Endothelial cell of umbilical vein (primary cell): Measurements from ENCODE around the gene GPRC6A. TPM values are rescaled to one million over a fixed set of nuclear protein-coding genes. Genes with fewer than 3 reads are reported as not detected.
"Not testable (repeated sequence)": the region's sequence is repeated elsewhere in the genome, so short reads cannot be mapped to it uniquely, and the experiment has no call there.

Source experiments
- BruUV-seq: library from RNA; stranded (reverse); fragments of 400-500 nt; replicated peaks from 2 replicates; lab custom pipeline; 2021; lab: Mats Ljungman, UMichigan
- CTCF ChIA-PET: fragments of 300-600, 350-600 bp; sonication (Branson Sonifier 250); formaldehyde crosslinking; loops from one replicate; lab custom pipeline; 2021; ENCODE audit warnings: antibody characterized with exemption, inconsistent platforms; lab: Charles Lee
- POLR2A ChIA-PET: fragments of 300-600, 350-600 bp; sonication (Branson Sonifier 250); formaldehyde crosslinking; loops from one replicate; lab custom pipeline; 2021; ENCODE audit warnings: antibody characterized with exemption, inconsistent platforms; lab: Charles Lee
- DNase-seq: peaks from one replicate; pipeline ENCODE4 v3.0.0-alpha.2; 2011; ENCODE audit warnings: low read depth, low spot score
- FAIRE-seq: peaks from 2 replicates; lab custom pipeline; 2011; peaks lifted over from hg19 to GRCh38; lab: Jason Lieb, UNC
- H2AFZ ChIP-seq: 2 replicates; pipeline ENCODE4 v1.6.0; 2012; ENCODE audit warnings: low read depth, low read length, control low read depth, inconsistent platforms
- H3K27ac ChIP-seq: 2 replicates; pipeline ENCODE4 v1.5.1; 2011; ENCODE audit warnings: low read depth, mild to moderate bottlenecking, control low read depth, low read length, moderate library complexity; ENCODE audit not compliant: insufficient read depth
- H3K27me3 ChIP-seq, 2 experiments: 2 replicates each; pipeline versions ENCODE4 v1.6.0 to v1.6.1; 2011; ENCODE audit warnings: low read length in 2 of 2, mixed read lengths in 1 of 2; ENCODE audit not compliant: control insufficient read depth in 2 of 2, insufficient read depth in 2 of 2
- H3K36me3 ChIP-seq, 2 experiments: 2 replicates in 1 of 2; 3 replicates in 1 of 2; pipeline ENCODE4 v1.5.1; 2011; ENCODE audit warnings: low read length in 2 of 2, mild to moderate bottlenecking in 1 of 2, moderate library complexity in 1 of 2; ENCODE audit not compliant: control insufficient read depth in 2 of 2, insufficient read depth in 2 of 2; ENCODE audit errors: extremely low read depth in 1 of 2
- H3K4me1 ChIP-seq: 3 replicates; pipeline ENCODE4 v1.5.1; 2011; ENCODE audit warnings: mild to moderate bottlenecking, low read length; ENCODE audit not compliant: control insufficient read depth, insufficient read depth; ENCODE audit errors: extremely low read depth
- H3K4me2 ChIP-seq: 2 replicates; pipeline ENCODE4 v1.6.1; 2011; ENCODE audit warnings: low read length, control low read depth, mixed read lengths; ENCODE audit not compliant: insufficient read depth
- H3K4me3 ChIP-seq, 3 experiments: fragments of 200-600 bp in 1 of 3; sonication (generic), shearing (Covaris generic) in 1 of 3; replicated peaks in 1 of 3; 2 replicates each; pipeline ENCODE4 v1.5.1; 2011 to 2016; ENCODE audit warnings: control low read depth in 3 of 3, low read length in 3 of 3, mild to moderate bottlenecking in 2 of 3, inconsistent platforms in 1 of 3, low read depth in 1 of 3, moderate library complexity in 1 of 3; ENCODE audit not compliant: insufficient read depth in 1 of 3
- H3K79me2 ChIP-seq: 2 replicates; pipeline ENCODE4 v1.6.0; 2012; ENCODE audit warnings: low read length, inconsistent platforms; ENCODE audit not compliant: control insufficient read depth, insufficient read depth
- H3K9ac ChIP-seq: replicated peaks from 2 replicates; pipeline ENCODE3; 2011; ENCODE audit warnings: low read length, control low read depth; ENCODE audit not compliant: insufficient read depth; ENCODE audit errors: extremely low read depth
- H3K9me1 ChIP-seq: replicated peaks from 3 replicates; pipeline ENCODE4 v1.6.0; 2011; ENCODE audit warnings: mild to moderate bottlenecking, low read length; ENCODE audit not compliant: control insufficient read depth, insufficient read depth; ENCODE audit errors: extremely low read depth
- H3K9me3 ChIP-seq: replicated peaks from 2 replicates; pipeline ENCODE4 v1.5.1; 2012; ENCODE audit warnings: low read length, inconsistent platforms; ENCODE audit not compliant: control insufficient read depth, insufficient read depth
- H4K20me1 ChIP-seq: replicated peaks from 2 replicates; pipeline ENCODE3; 2011; ENCODE audit warnings: mild to moderate bottlenecking, low read length; ENCODE audit not compliant: control insufficient read depth, insufficient read depth; ENCODE audit errors: extremely low read depth
- EZH2 ChIP-seq: IDR thresholded peaks from 2 replicates; pipeline ENCODE4 v1.6.1; 2012; ENCODE audit warnings: borderline replicate concordance, low read depth, mild to moderate bottlenecking, moderate library complexity, low read length, inconsistent platforms; ENCODE audit not compliant: severe bottlenecking
- FOS ChIP-seq: IDR thresholded peaks from 2 replicates; pipeline ENCODE4 v1.6.1; 2011; ENCODE audit warnings: mild to moderate bottlenecking, low read length, moderate library complexity, borderline replicate concordance; ENCODE audit not compliant: insufficient read depth
- GATA2 ChIP-seq: IDR thresholded peaks from 2 replicates; pipeline ENCODE4 v1.7.0; 2011; ENCODE audit warnings: low read depth, mild to moderate bottlenecking, moderate library complexity, mixed read lengths, low read length; ENCODE audit not compliant: insufficient read length, insufficient read depth
- JUN ChIP-seq: IDR thresholded peaks from 2 replicates; pipeline ENCODE4 v1.6.1; 2011; ENCODE audit warnings: borderline replicate concordance, low read depth; ENCODE audit not compliant: insufficient read length, insufficient read depth
- MYC ChIP-seq: IDR thresholded peaks from one replicate; pipeline ENCODE4 v1.6.1; 2011; ENCODE audit warnings: mild to moderate bottlenecking, low read depth, low read length
- POLR2A ChIP-seq: IDR thresholded peaks from 2 replicates; pipeline ENCODE4 v1.6.1; 2012; ENCODE audit warnings: low read depth, mild to moderate bottlenecking, control low read depth, low read length
- POLR2AphosphoS5 ChIP-seq: IDR thresholded peaks from 2 replicates; pipeline ENCODE4 v1.6.1; 2012; ENCODE audit warnings: low read depth, mild to moderate bottlenecking, control low read depth, low read length, moderate library complexity; ENCODE audit not compliant: insufficient read depth
- dilution Hi-C: fragments of 300-500 bp; cut with MboI; formaldehyde crosslinking; loops from one replicate; pipeline ENCODE4 v1.15.0; 2019; ENCODE audit warnings: low sequenced_read_pairs; ENCODE audit not compliant: extremely low pct_ligation_motif_present
- intact Hi-C: fragments of 100-400 bp; cut with micrococcal nuclease; formaldehyde crosslinking; loops from one replicate; pipeline ENCODE4 v1.10.0; 2022
- polyA plus RNA-seq, 4 experiments: library from polyadenylated mRNA; depleted of rRNA in 3 of 4; stranded (reverse) in 3 of 4; unstranded in 1 of 4; fragments of >200 nt; gene quantifications; 2 replicates each; pipeline versions ENCODE4 v1.2.1 to v1.2.3, GENCODE V29; 2011 to 2012; ENCODE audit warnings: missing spikeins in 1 of 4
- total RNA-seq: library from RNA; stranded (reverse); gene quantifications from 2 replicates; pipeline ENCODE4 v1.2.3, GENCODE V29; 2021
- TF ChIP-seq, protein P1 (sequence below): IDR thresholded peaks from 2 replicates; pipeline ENCODE4 v1.6.1; 2011; ENCODE audit not compliant: insufficient read depth, insufficient read length
- TF ChIP-seq, protein P2 (sequence below), 2 donors: IDR thresholded peaks; 1 replicate in 1 of 2; 2 replicates in 1 of 2; pipeline ENCODE4 v1.5.1; 2011; ENCODE audit warnings: low read length in 2 of 2, mild to moderate bottlenecking in 2 of 2, moderate library complexity in 2 of 2, control low read depth in 1 of 2, inconsistent platforms in 1 of 2, low read depth in 1 of 2; ENCODE audit not compliant: insufficient read depth in 1 of 2; ENCODE audit errors: extremely low read depth in 1 of 2

GPRC6A gene
- total and polyA plus RNA-seq, 2 donors (not counting 3 experiments of a cell fraction or from before 2014, with no cell fraction given) = not detected

DNA sequence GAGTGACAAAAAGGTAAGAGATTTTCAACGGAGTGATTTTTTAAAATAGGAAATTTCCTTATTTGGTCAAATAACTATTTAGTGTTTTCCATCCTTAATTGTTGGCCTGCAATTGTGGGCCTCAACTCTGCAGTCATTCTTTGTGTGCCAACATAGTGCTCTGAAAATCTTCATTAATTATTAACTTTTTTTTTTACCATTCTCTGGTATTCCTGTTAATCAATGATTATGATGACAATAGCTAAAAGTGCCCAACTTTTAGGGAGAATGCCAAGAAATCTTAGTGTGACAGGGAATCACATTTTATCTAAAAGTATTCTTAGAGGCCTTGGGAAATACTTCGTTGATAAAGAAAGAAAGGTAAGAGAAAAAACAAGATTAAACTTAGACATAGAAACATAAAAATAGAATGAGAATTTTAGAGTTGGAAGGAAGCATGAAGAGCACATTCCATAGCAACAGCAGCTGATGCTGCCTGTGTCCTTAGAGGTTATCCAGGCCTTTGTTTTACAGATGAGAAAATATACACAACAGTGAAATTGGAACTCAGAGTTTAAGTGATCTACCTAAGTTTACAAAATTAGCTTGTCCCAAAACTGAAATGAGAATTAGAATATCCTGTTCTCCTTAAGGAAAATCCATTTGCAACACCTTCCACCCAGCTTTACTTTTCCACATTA is 1.2 kb downstream of the GPRC6A start:
- Histone ChIP-seq H3K27me3 (no peaks in the 10 kb centered on the region), H3K79me2 (no peaks in the 10 kb centered on the region), H3K27ac (no peak overlapping the region), H3K9me1 (no peaks in the 10 kb centered on the region), H2AFZ (no peak overlapping the region), H4K20me1 (no peaks in the 10 kb centered on the region), H3K9me3 (no peaks in the 10 kb centered on the region), H3K4me2 (no peak overlapping the region), H3K36me3 (no peaks in the 10 kb centered on the region), H3K9ac (no peak overlapping the region), H3K4me1 (no peaks in the 10 kb centered on the region), H3K4me3 (no peak overlapping the region)
- ChIA-PET CTCF (no interaction called here), POLR2A (no interaction called here)
- BruUV-seq = no TSS peak
- intact Hi-C loops = no loop called here
- FAIRE-seq (no peak), DNase-seq (no peak)
- TF ChIP-seq MYC (no peak), EZH2 (no peak), GATA2 (no peak), POLR2A (no peak), FOS (no peak), JUN (no peak), POLR2AphosphoS5 (no peak)
- TF ChIP-seq, protein P1, sequence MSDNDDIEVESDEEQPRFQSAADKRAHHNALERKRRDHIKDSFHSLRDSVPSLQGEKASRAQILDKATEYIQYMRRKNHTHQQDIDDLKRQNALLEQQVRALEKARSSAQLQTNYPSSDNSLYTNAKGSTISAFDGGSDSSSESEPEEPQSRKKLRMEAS = no peak
- TF ChIP-seq, protein P2, sequence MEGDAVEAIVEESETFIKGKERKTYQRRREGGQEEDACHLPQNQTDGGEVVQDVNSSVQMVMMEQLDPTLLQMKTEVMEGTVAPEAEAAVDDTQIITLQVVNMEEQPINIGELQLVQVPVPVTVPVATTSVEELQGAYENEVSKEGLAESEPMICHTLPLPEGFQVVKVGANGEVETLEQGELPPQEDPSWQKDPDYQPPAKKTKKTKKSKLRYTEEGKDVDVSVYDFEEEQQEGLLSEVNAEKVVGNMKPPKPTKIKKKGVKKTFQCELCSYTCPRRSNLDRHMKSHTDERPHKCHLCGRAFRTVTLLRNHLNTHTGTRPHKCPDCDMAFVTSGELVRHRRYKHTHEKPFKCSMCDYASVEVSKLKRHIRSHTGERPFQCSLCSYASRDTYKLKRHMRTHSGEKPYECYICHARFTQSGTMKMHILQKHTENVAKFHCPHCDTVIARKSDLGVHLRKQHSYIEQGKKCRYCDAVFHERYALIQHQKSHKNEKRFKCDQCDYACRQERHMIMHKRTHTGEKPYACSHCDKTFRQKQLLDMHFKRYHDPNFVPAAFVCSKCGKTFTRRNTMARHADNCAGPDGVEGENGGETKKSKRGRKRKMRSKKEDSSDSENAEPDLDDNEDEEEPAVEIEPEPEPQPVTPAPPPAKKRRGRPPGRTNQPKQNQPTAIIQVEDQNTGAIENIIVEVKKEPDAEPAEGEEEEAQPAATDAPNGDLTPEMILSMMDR (IDR thresholded peaks at IDR 0.05; ENCODE audit: extremely low read depth in 1 of 2, insufficient read depth in 1 of 2, low read depth in 1 of 2, low read length in 2 of 2) = no peak
- dilution Hi-C loops = no loop called here

DNA sequence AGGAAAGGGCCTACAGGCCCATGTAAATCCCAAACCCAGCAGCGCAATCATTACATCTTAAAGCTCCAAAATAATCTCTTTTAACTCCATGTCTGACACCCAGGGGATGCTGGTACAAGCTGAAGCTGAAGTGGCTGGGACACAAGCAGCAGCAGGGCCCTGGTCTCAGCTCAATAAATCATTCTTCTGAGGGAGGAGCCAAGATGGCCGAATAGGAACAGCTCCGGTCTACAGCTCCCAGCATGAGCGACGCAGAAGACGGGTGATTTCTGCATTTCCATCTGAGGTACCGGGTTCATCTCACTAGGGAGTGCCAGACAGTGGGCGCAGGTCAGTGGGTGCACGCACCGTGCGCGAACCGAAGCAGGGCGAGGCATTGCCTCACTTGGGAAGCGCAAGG is 12.5 kb downstream of the GPRC6A start:
- H4K20me1 ChIP-seq, intact Hi-C loops, H3K4me3 ChIP-seq, H3K9me3 ChIP-seq, H3K4me2 ChIP-seq, BruUV-seq, H3K9me1 ChIP-seq, H3K79me2 ChIP-seq, FAIRE-seq, H3K27me3 ChIP-seq, H3K4me1 ChIP-seq, H3K36me3 ChIP-seq, POLR2A ChIA-PET, H2AFZ ChIP-seq, DNase-seq, dilution Hi-C loops, H3K9ac ChIP-seq, H3K27ac ChIP-seq, CTCF ChIA-PET: not testable (repeated sequence)
